Sigmoid colon (tissue), 4 donors: Measurements from ENCODE around the gene PTBP2.

Experiments
- POLR2A ChIP-seq, 2 donors: fragments of 450-650 bp; IDR thresholded peaks; one replicate each; pipeline ENCODE4 v1.6.1; 2016; ENCODE audit warnings: antibody characterized with exemption in 2 of 2, mild to moderate bottlenecking in 2 of 2, moderate library complexity in 2 of 2
- POLR2AphosphoS5 ChIP-seq, 4 donors: sonication (generic); formaldehyde crosslinking; IDR thresholded peaks; one replicate each; pipeline ENCODE4 v1.6.1; 2017; ENCODE audit warnings: antibody characterized with exemption in 4 of 4
- TF ChIP-seq, protein P1 (sequence below), 4 experiments: fragments of 450-650 bp in 3 of 4; fragments of 200-600 bp in 1 of 4; IDR thresholded peaks; one replicate each; pipeline ENCODE4 v1.5.1; 2016 to 2019; ENCODE audit warnings: antibody characterized with exemption in 4 of 4, mild to moderate bottlenecking in 3 of 4, moderate library complexity in 2 of 4

DNA sequence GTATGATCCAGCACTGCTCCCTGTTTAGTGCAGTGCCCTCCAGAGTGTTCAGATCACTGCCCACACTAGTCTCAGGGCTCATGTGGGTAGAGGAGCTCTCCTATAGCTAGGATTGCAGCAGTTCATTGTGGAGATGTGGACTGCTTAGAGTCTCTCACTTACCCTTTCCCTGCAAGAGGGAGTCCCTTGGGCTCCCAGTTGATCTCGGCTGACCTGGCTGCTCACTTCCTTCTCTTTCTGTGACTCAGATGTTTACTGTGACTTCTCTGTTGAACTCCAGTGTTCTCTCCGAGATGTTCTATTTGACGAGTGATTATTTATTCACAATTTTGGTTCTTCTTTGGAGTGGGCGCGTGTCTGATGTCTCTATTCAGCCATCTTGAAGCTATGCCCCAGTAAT is 141.9 kb downstream of the PTBP2 start:
- TF ChIP-seq POLR2A (IDR thresholded peaks at IDR 0.05), result no peak
- no peak for TF ChIP-seq POLR2AphosphoS5 (IDR thresholded peaks at IDR 0.05)
- TF ChIP-seq, protein P1, sequence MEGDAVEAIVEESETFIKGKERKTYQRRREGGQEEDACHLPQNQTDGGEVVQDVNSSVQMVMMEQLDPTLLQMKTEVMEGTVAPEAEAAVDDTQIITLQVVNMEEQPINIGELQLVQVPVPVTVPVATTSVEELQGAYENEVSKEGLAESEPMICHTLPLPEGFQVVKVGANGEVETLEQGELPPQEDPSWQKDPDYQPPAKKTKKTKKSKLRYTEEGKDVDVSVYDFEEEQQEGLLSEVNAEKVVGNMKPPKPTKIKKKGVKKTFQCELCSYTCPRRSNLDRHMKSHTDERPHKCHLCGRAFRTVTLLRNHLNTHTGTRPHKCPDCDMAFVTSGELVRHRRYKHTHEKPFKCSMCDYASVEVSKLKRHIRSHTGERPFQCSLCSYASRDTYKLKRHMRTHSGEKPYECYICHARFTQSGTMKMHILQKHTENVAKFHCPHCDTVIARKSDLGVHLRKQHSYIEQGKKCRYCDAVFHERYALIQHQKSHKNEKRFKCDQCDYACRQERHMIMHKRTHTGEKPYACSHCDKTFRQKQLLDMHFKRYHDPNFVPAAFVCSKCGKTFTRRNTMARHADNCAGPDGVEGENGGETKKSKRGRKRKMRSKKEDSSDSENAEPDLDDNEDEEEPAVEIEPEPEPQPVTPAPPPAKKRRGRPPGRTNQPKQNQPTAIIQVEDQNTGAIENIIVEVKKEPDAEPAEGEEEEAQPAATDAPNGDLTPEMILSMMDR (IDR thresholded peaks at IDR 0.05), result no peak
